C4-2B (cell line): ENCODE data around the gene ADARB2.

ENCODE experiments used
- H3K27ac ChIP-seq: fragments of 450-650 bp; 2 replicates; pipeline ENCODE4 v1.5.1; 2017
- ZFX ChIP-seq: fragments of 450-650 bp; IDR thresholded peaks from 2 replicates; pipeline ENCODE4 v1.6.1; 2017
- TF ChIP-seq, protein P1 (sequence below): fragments of 450-650 bp; conservative IDR thresholded peaks from 2 replicates; pipeline ENCODE4 v1.5.1; 2017; ENCODE audit warnings: mild to moderate bottlenecking

Gene ADARB2

DNA sequence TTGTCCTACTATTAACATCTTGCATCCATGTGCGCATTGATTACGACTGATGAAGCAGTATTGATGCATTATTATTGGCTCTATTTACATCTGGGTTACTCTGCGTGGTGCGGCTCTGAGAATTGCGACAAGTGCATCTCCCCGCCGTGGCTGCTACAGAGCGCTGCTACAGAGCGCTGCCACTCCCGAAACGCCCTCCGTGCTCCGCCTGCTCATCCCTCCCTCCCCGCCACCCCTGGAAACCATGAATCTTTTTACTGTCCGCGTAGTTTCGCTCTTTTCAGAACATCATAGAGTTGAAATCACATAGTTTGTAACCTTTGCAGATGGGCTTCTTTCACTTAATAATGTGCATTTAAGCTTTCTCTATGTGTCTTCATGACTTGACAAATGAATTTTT is 74.1 kb downstream of the ADARB2 start:
- TF ChIP-seq, protein P1, sequence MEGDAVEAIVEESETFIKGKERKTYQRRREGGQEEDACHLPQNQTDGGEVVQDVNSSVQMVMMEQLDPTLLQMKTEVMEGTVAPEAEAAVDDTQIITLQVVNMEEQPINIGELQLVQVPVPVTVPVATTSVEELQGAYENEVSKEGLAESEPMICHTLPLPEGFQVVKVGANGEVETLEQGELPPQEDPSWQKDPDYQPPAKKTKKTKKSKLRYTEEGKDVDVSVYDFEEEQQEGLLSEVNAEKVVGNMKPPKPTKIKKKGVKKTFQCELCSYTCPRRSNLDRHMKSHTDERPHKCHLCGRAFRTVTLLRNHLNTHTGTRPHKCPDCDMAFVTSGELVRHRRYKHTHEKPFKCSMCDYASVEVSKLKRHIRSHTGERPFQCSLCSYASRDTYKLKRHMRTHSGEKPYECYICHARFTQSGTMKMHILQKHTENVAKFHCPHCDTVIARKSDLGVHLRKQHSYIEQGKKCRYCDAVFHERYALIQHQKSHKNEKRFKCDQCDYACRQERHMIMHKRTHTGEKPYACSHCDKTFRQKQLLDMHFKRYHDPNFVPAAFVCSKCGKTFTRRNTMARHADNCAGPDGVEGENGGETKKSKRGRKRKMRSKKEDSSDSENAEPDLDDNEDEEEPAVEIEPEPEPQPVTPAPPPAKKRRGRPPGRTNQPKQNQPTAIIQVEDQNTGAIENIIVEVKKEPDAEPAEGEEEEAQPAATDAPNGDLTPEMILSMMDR = no peak
- TF ChIP-seq ZFX = no peak
- H3K27ac ChIP-seq = no peak overlapping the region

DNA sequence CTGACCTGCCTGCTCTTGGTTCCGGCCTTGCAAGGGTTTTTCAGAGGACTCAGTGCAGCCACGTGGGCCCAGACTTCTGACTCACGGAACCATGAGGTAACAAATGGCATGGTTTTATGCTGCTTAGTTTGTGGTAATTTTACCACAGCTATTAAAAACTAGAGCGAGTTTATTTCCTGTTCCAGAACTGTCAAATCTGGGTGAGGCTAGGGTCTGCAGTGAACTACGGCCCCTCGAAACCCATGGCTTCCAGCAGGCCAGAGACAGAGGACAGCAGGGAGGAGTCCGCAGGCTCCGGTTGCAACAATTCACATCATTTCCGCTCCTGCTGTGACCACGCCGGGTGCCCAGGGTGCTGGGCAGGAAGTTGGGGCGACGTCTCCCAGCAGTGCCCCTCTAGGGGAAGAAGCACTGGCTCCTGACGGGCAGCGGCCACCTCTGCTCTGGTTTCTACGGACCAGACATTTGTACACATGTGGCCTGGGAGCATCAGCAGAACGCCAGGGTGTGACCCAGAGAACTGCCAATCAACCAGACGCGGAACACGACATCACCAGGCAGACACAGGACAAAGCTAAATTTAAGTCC is 74.8 kb downstream of the ADARB2 start:
- no peak overlapping the region for H3K27ac ChIP-seq
- TF ChIP-seq, protein P1 = no peak
- no peak for TF ChIP-seq ZFX

DNA sequence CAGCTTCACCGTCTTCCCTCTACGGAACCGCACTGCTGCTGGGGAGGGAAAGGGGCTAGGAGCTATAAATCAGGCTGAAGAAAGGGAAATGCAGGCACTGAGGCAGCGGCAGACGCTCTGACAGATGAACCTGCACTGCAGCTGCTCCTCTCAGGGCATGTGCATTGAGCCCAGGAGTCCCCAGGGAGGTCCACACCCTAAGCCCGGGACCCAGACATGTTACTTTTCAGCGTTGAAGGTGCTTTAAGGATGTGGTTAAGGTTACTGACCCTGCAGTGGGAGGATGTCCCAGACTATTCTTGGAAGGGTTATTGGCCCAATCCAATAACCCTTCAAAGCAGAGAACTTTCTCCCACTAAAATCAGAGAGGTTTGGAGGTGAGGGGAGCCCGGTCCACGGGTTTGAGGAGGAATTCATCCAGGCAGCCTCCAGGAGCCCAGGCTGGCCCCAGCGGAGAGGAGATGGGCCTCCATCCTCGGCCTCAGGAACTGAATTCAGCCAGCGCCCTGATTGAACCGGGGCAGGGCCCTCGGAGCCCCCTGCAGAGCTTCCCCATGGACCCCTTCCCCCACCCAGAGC is 75.4 kb downstream of the ADARB2 start:
- TF ChIP-seq, protein P1 = no peak
- no peak for TF ChIP-seq ZFX
- no peak overlapping the region for H3K27ac ChIP-seq

GRCh38 chr10:1661416-1661815 is 75.9 kb downstream of the ADARB2 start:
- TF ChIP-seq ZFX = no peak
- TF ChIP-seq, protein P1 = no peak
- no peak overlapping the region for H3K27ac ChIP-seq

- no peak for TF ChIP-seq ZFX
- TF ChIP-seq, protein P1 = no peak
- no peak overlapping the region for H3K27ac ChIP-seq
Measured at GRCh38 chr10:1660815-1661214, 76.5 kb downstream of the ADARB2 start.

- no peak overlapping the region for H3K27ac ChIP-seq
- TF ChIP-seq, protein P1 = no peak
- TF ChIP-seq ZFX = no peak
Measured at GRCh38 chr10:1660386-1660785, 76.9 kb downstream of the ADARB2 start.

- TF ChIP-seq ZFX = no peak
- TF ChIP-seq, protein P1 = no peak
- H3K27ac ChIP-seq = no peak overlapping the region
Measured at GRCh38 chr10:1659221-1659791, 78.0 kb downstream of the ADARB2 start.
